ENCODE data around the gene PSAP.

The PSAP gene

GRCh38 chr10:71780156-71780555 lies 70.9 kb downstream of the PSAP start:
- DNase-seq: no peak

GRCh38 chr10:71779641-71780040 lies 71.4 kb downstream of the PSAP start:
- DNase-seq: no peak

DNA sequence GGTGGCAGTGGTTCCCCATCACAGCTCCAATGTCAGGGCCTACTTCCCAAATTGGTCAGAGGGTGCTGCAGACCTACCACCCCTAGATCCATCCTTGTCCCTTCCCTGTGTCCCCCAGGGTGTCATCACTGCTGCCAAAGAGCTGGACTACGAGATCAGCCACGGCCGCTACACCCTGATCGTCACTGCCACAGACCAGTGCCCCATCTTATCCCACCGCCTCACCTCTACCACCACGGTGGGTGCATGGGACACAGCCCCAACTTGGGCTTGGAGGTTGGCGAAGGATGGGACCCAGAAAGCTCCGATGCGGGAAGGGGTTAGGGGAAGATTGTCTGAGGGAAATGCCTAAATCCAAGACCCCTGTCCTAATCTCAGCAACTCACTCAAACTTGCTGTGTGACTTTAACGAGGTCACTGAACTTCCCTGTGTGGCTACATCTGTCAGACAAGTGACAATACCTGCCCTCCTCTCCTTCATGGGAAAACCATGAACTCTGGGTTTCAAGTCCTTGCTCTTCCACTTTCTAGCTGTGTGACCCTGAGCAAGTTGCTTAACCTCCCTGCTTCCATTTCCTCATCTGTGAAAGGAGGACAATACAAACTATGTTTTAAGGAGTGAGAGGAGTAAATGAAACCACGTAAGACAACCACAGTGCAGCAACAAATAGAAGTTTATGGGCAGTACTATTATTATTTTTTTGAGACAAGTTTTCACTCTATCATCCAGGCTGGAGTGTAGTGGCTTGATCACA lies 72.8 kb downstream of the PSAP start:
- DNase-seq: no peak

DNA sequence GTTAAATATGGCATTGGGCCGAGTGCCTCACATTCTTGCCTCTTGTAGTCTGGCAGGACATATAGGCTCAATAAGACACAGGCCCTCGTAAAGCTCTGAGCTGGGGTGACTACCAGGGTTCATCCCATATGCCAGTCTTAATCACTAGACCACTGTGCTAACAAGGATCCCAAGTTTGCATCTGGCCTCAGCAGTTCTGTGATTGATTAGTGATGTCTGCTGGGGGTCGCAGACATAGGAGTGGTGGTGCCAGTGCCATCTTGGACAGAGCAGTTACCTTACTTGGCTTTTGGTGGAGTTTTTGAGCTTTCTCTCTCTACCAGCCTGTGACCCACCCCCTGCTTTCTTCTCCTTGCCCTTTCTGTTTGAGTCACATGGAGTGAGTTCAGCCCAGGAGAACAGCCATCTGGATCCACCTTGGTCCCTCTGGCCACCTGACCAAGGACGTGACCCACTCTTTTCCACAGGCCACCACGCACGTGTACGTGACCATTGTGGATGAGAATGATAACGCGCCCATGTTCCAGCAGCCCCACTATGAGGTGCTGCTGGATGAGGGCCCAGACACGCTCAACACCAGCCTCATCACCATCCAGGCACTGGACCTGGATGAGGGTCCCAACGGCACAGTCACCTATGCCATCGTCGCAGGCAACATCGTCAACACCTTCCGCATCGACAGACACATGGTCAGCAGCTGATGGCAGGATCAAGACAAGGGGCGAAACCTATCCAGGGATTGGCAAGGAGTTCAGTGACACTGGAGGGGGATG lies 73.7 kb downstream of the PSAP start:
- DNase-seq: no peak

- DNase-seq: no peak
Observed at GRCh38 chr10:71776481-71776925, 74.5 kb downstream of the PSAP start.

DNA sequence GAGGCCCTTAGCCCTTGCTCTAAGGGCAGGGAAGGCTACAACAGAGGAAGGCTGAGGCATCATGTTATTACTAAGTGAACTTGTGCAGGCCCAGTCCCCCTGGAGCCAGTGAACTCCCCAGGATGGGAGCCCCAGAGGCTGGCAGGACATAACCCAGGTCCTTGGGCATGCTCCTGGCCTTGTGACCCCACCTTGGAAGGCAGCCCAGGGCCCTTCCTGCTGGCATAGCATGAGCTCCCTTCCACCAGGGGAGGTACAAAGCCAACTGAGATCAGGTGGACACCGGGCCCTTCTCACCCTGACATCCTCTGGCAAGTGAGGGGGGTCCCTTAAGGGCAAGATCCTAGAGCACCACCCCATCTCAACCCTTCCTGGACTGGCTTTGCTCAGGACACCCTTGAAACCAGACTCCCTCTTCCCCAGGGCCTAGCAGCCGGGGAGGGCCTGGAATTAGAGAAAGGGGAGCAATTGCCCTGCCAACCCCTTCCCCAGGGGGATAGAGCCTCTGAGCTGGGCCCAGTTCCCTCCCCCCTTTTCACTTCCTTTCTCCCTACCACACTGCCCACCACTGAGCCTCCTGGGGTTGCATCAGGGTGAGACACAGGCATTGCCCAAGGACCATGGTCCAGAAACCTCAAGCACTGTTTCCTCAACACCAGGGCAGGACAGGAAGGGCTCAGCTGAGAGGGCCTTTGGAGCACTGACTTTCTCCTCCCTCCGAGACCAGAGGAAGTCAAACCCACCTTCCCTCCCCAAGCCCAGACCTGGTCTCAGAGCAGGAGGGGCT lies 75.9 kb downstream of the PSAP start:
- no peak for DNase-seq

- DNase-seq: peak; percentile 94
Observed at GRCh38 chr10:71773221-71773971, 77.7 kb downstream of the PSAP start, which contains the start of gene VSIR. VSIR (minus strand) TSS chr10:71773520; CDS start chr10:71773439, 81 bp downstream.

- no peak for DNase-seq
Observed at GRCh38 chr10:71772832-71773220, 78.2 kb downstream of the PSAP start.

GRCh38 chr10:71771821-71772617 lies 79.0 kb downstream of the PSAP start:
- peak; percentile 44 for DNase-seq

GRCh38 chr10:71771204-71771603 lies 79.8 kb downstream of the PSAP start:
- no peak for DNase-seq

- DNase-seq: no peak
Observed at GRCh38 chr10:71770789-71771188, 80.3 kb downstream of the PSAP start.

- no peak for DNase-seq
Observed at GRCh38 chr10:71770255-71770654, 80.8 kb downstream of the PSAP start.

- DNase-seq: peak; percentile 63
Observed at GRCh38 chr10:71769279-71769823, 81.7 kb downstream of the PSAP start.

GRCh38 chr10:71767420-71768035 lies 83.5 kb downstream of the PSAP start:
- DNase-seq: no peak

DNA sequence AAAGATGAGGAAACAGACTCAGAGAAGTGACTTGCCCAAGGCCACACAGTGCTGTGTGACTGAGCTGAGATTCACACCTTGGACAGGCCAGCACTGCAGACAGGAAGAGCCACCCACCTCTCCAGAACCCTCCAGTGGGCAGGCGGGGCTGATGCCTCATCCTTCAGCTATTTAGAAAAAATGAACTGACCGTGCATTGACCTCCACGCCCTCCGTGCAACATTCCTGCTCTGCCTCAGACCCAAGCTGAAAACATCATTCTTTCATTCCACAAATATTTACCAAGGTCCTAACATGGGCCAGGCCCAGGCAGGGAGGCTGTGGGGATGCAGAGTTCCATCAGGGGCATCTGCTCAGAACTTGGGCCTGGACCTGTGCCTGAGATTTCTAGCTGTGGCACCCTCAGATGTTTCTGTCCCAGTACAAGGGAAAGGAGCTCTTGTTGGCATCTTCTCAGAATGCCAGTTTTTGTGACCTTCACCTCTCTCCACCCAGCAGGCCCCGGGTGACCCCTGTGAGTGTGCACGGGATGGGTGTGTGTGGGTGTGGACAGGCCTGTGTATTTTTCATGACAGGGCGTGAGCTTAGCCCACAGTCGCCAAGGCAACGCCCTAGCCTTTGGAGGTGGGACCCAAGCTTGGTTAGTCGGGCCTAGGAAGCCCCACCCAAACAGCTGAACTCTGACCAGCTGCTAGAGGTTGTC lies 84.2 kb downstream of the PSAP start:
- peak; percentile 65 for DNase-seq

Data from CD4-positive, alpha-beta T cell treated with Interleukin-17A for 1 hour (primary cell).